Heart right ventricle (tissue), 16 donors: ENCODE results near the gene AGAP1. TPM values are rescaled to one million over a fixed set of nuclear protein-coding genes. Genes with fewer than 3 reads are reported as not detected.
"Not testable (repeated sequence)": the region's sequence is repeated elsewhere in the genome, so short reads cannot be mapped to it uniquely, and the experiment has no call there.

ENCODE experiments used
- ATAC-seq, 8 donors: fragments of 200-7000 bp; cut with Tn5 transposase; one replicate each; pipeline ENCODE4 v1.9.1; 2020; ENCODE audit warnings: mild to moderate bottlenecking in 8 of 8, moderate library complexity in 8 of 8, moderate number of reproducible peaks in 1 of 8
- DNase-seq, 2 donors: peaks; one replicate each; pipeline ENCODE4 v3.0.0-alpha.2; 2020
- H3K27ac ChIP-seq, 10 donors: fragments of 200-600 bp; sonication (generic) in 2 of 10; one replicate each; pipeline versions ENCODE4 v1.5.0 to v1.8.0; 2020 to 2022; ENCODE audit warnings: mild to moderate bottlenecking in 3 of 10
- H3K27me3 ChIP-seq, 7 donors: fragments of 200-600 bp; one replicate each; pipeline ENCODE4 v1.8.0; 2021 to 2022; ENCODE audit warnings: mild to moderate bottlenecking in 2 of 7
- H3K36me3 ChIP-seq, 9 donors: fragments of 200-600 bp; sonication (generic) in 1 of 9; one replicate each; pipeline versions ENCODE4 v1.5.0 to v1.8.0; 2020 to 2022; ENCODE audit warnings: mild to moderate bottlenecking in 2 of 9
- H3K4me1 ChIP-seq, 9 donors: fragments of 200-600 bp; sonication (generic) in 1 of 9; one replicate each; pipeline versions ENCODE4 v1.5.0 to v1.8.0; 2020 to 2022; ENCODE audit warnings: mild to moderate bottlenecking in 4 of 9
- H3K4me3 ChIP-seq, 10 donors: fragments of 200-600 bp; sonication (generic) in 2 of 10; one replicate each; pipeline versions ENCODE4 v1.5.0 to v1.8.0; 2020 to 2022; ENCODE audit warnings: mild to moderate bottlenecking in 7 of 10, moderate library complexity in 2 of 10
- H3K9me3 ChIP-seq, 11 donors: fragments of 200-600 bp in 10 of 11; sonication (generic) in 2 of 11; one replicate each; pipeline versions ENCODE4 v1.5.0 to v1.8.0; 2013 to 2022; ENCODE audit warnings: mild to moderate bottlenecking in 2 of 11, control low read depth in 1 of 11, moderate library complexity in 1 of 11
- CTCF ChIP-seq, 9 donors: fragments of 200-600 bp; sonication (generic) in 2 of 9; IDR thresholded peaks; one replicate each; pipeline versions ENCODE4 v1.5.0 to v1.8.0; 2021 to 2022; ENCODE audit warnings: antibody characterized with exemption in 9 of 9, mild to moderate bottlenecking in 5 of 9, moderate library complexity in 1 of 9
- WGBS, 2 donors: extraction: QIAGEN DNeasy Blood & Tissue Kit; methylation state at CpG; one replicate each; pipeline ENCODE4 v1.1.7; 2013; ENCODE audit warnings: inconsistent platforms in 1 of 2; 5-methylcytosine and 5-hydroxymethylcytosine counted together
- intact Hi-C, 10 donors: fragments of 100-400 bp; cut with DNase I; formaldehyde crosslinking; loops; one replicate each; pipeline versions ENCODE4 v1.11.1 to v1.14.2; 2022
- polyA plus RNA-seq, 2 donors: library from polyadenylated mRNA; stranded (reverse); fragments of 200-250 nt; gene quantifications; one replicate each; pipeline ENCODE4 v1.2.3, GENCODE V29; 2013
- total RNA-seq, 10 donors: library from RNA; stranded (reverse); fragmentation: NEBNext Ultra II Directional in 3 of 10; extraction: Animal tissue kit (Norgen Biotek cat#: 25700) in 3 of 10; gene quantifications; one replicate each; pipeline versions ENCODE4 v1.2.1 to v1.2.4, GENCODE V29; 2021 to 2023
- donor health status: Arrhythmogenic right ventricular cardiomyopathy.
- donor health status: ischemic (EF 13 %, LVEDD 7.1; RV severe dilation, severe dysfunction).
- donor health status: healthy with polysubstance abuse.
- donor health status: DM: no; HTN: yes; CAD: no.
- donor health status: DM: no; HTN: no; CAD: no.
- donor health status: ischemic (EF 25% LVEDD 6.9; RV normal size, moderate dysfunction).
- donor health status: ischemic (EF 25% LVEDD 5.7; RV mildly dilated, moderate dysfunction).
- donor health status: healthy.
- donor health status: DM: yes; HTN: yes; CAD: no.
- donor health status: Ischemic cardiomyopathy.
- donor health status: ischemic (EF 35%, LVEDD 5.7; RV mildly dilated, moderate dysfunction).
- donor health status: nonischemic (EF 11% LVEDD 7.7; RV severe dilation, severe dysfunction).
- donor health status: DM: yes; HTN: yes; CAD: no.
- donor health status: PGD.
- donor health status: ischemic (EF 29% LVEDD 5.4; RV normal size, mild dysfunction).
- donor health status: nonischemic (EF 23%, LVEDD 6.1; RV moderate dilation, normal function).

Gene AGAP1
- total and polyA plus RNA-seq, 12 donors, result 3.5 to 29.2 (median 19.4) TPM

DNA sequence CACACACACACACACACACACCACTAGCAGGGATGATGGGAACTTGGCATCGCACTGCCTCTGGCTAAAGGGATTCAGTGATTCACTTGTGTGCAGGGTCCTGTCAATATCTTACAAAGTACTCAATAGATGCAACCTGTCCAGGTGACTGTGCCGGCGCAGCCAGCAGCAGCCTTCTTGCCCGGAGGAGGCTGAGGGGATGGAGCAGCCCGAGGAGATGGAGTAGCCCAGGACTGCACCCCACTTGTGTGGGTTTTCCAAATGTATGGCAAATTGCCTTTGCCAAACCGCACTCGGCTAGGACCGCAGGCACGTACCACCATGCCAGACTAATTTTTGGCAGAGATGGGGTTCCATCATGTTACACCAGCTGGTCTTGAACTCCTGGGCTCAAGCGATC is 643.2 kb downstream of the AGAP1 start:
- Histone ChIP-seq H3K4me1 (no peaks in the 10 kb centered on the region), H3K36me3 (peaks cover 0 to 10% (median 0%) of the 10 kb centered on the region in 9 donors), H3K4me3 (no peak overlapping the region), H3K27me3 (peaks cover 0 to 23% (median 14%) of the 10 kb centered on the region in 7 donors), H3K9me3 (no peaks in the 10 kb centered on the region), H3K27ac (no peak overlapping the region)
- DNase-seq (no peak), ATAC-seq (peak in 1 of 8 donors; percentile 34)
- 94 to 96% methylated on average over 10 of the region's 10 CpGs for WGBS, 2 donors
- TF ChIP-seq CTCF (IDR thresholded peaks at IDR 0.05), result no peak
- intact Hi-C loops, result no loop called here

GRCh38 chr2:236141616-236142015 is 647.8 kb downstream of the AGAP1 start:
- 86 to 88% methylated on average over 11 of the region's 11 CpGs for WGBS, 2 donors
- not testable (repeated sequence) for H3K27ac ChIP-seq

GRCh38 chr2:236143811-236144210 is 650.0 kb downstream of the AGAP1 start:
- Histone ChIP-seq H3K4me1 (peaks cover 0 to 7% (median 0%) of the 10 kb centered on the region in 9 donors), H3K4me3 (no peak overlapping the region), H3K27ac (no peak overlapping the region), H3K36me3 (no peaks in the 10 kb centered on the region), H3K27me3 (peaks cover 0 to 76% (median 43%) of the 10 kb centered on the region in 7 donors), H3K9me3 (no peaks in the 10 kb centered on the region)
- intact Hi-C loops, result no loop called here
- no peak for TF ChIP-seq CTCF (IDR thresholded peaks at IDR 0.05)
- 85 to 95% methylated on average over 10 of the region's 10 CpGs for WGBS, 2 donors
- no peak for ATAC-seq
- no peak for DNase-seq

More at GRCh38 chr2:236141616-236142015, 647.8 kb downstream of the AGAP1 start:
- ATAC-seq, H3K9me3 ChIP-seq, H3K4me1 ChIP-seq, H3K4me3 ChIP-seq, intact Hi-C loops, DNase-seq, H3K36me3 ChIP-seq: not testable (repeated sequence)
- peaks cover 0 to 65% (median 41%) of the 10 kb centered on the region in 7 donors for H3K27me3 ChIP-seq

- Histone ChIP-seq H3K27me3 (peaks cover 0 to 65% (median 32%) of the 10 kb centered on the region in 7 donors), H3K36me3 (no peaks in the 10 kb centered on the region), H3K9me3 (peaks cover 0 to 12% (median 7%) of the 10 kb centered on the region in 11 donors), H3K4me3 (no peak overlapping the region), H3K27ac (no peak overlapping the region), H3K4me1 (peaks cover 0 to 7% (median 0%) of the 10 kb centered on the region in 9 donors)
- no peak for TF ChIP-seq CTCF (IDR thresholded peaks at IDR 0.05)
- intact Hi-C loops, result no loop called here
- WGBS, 2 donors, result 93 to 94% methylated on average over 7 of the region's 7 CpGs
- no peak for DNase-seq
- ATAC-seq, result no peak
Observed at GRCh38 chr2:236146436-236146835, 652.6 kb downstream of the AGAP1 start.

GRCh38 chr2:236155406-236155805 is 661.6 kb downstream of the AGAP1 start:
- intact Hi-C loops, result no loop called here
- Histone ChIP-seq H3K4me3 (no peak overlapping the region), H3K4me1 (peaks cover 0 to 3% (median 0%) of the 10 kb centered on the region in 9 donors), H3K9me3 (peaks cover 0 to 27% (median 20%) of the 10 kb centered on the region in 11 donors), H3K27ac (no peak overlapping the region), H3K27me3 (peaks cover 9 to 54% (median 41%) of the 10 kb centered on the region in 7 donors), H3K36me3 (no peaks in the 10 kb centered on the region)
- DNase-seq, result no peak
- ATAC-seq, result no peak
- no peak for TF ChIP-seq CTCF (IDR thresholded peaks at IDR 0.05)
- 78 to 86% methylated on average over 3 of the region's 3 CpGs for WGBS, 2 donors
